HG02870 (cell line): ENCODE results near the gene KCTD20.

Source experiments
- ATAC-seq: cut with Tn5 transposase; IDR thresholded peaks from one replicate; pipeline ENCODE4 v1.9.1; 2021; ENCODE audit warnings: mild to moderate bottlenecking, moderate library complexity; ENCODE audit not compliant: unreplicated experiment

KCTD20 gene

DNA sequence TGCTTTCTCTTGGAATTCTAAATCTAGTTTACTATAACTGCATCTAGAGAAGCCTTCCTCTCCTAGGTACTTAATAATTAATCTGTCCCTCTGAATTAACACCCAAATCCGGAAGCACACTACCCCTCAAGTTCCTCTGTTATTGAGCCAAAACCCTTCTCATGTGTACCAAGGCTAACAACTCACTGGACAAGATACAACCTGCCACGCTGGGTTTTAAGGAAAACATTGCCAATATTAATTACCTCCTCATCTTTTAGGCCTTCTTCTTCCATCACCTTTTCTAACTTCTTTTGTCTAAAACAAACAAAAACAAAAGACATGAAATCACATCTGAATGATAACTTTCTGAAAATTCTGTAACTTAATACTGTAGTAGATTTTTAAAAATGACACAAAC lies 82.5 kb downstream of the KCTD20 start:
- no peak for ATAC-seq

DNA sequence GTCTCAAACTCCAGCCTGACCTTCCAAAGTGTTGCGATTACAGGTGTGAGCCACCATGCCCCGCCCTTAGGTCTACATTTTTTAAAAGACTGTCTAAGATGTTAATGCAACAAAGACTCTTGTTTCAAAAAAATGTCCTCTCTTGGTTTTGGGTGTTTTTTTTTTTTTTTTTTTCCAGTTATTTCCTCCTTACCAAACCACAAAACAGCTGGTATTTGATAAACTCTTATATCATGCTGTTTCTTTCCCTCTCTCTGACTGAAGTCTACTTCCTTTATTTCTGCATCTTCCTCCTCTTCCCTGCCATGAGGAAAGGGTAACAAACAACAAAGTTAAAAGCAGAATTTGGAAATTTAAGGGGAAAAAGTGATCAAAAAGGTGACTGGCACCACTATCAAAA lies 83.3 kb downstream of the KCTD20 start:
- no peak for ATAC-seq

DNA sequence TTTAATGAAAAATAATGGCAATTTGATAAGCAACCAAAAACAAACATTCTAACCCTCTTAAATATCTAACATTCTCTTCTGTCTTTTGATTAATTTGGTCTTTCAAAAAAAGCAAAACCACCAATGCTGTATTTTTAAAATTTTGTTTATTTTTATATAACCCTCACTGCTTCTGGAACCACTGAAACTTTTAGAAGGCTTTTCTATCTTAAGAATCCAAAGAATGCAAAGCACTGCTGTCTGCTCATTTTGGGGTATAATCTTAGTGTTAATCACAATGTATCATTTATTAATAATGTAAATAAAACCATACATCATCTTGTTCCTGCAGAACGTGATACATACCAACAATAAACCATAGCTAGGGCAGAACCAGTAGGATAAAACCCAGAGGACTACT lies 90.5 kb downstream of the KCTD20 start:
- ATAC-seq = no peak

DNA sequence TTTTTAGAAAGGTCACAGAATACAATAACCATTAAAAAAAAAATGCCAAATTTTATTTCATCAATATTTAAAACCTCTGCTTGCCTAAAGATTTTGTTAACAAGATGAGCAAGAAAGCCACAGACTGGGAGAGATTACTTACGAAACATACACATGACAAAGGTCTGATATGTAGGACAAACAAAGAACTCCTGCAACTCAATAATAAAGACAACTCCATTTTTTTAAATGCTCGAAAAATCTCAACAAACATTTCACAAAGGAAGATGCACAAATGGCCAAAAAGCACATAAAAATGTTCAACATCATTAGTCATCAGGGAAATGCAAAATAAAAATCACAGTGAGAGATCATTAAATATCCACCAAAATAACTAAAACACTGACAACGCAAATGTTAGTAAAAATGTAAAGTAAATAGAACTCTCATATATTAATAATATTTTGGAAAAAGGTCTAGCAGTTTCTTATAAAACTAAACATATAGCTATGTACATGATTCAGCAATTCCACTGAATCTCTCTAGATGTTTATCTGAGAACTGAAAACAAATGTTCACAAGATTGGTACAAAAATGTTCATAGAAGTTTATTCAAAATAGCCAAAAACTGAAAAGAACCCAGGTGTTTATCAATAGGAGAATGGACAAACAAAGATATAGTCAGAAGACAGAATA lies 94.2 kb downstream of the KCTD20 start:
- no peak for ATAC-seq

DNA sequence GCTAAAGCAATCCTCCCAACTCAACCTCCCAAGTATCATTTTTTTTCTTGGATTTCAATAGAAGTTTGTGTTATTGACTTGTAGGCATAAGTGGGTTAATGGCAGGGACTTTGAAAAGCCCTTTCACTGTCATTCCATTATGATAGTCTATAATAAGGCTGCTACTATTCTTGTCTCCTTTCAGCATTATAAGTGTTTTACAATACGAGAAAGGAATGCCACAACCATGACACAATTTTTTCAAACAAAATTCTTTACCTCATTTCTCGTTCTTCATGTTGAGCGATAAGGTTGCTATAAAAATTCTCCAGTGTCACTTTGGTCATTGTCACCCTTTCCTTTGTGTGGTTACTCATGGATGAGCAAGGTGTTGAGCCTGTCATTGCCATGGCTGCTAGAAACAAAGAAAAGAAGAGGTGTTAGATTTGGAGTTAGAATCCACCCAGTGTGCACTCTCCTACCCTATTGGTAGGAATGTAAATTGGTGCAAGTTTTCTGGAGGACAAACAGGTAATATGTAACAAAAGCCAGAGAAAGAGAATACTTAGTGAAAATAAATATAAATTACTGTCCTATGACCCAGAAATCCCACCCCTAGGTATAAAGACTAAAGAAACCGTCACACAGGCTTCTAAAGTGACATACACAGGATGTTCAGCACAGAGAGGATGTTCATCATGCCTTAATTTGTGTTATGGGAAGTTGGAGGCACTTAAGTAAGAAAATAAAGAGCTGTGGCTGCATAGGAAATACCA lies 97.2 kb downstream of the KCTD20 start:
- no peak for ATAC-seq
